HepG2 (cell line): ENCODE measurements around the gene UGT8.

Experiments
- CHD4 ChIP-seq: fragments of 200-600 bp; sonication (generic); IDR thresholded peaks from 2 replicates; pipeline ENCODE4 v1.7.0; 2017; ENCODE audit warnings: mild to moderate bottlenecking, low read length, borderline replicate concordance
- ESRRA ChIP-seq: sonication (generic); formaldehyde crosslinking; IDR thresholded peaks from 2 replicates; pipeline ENCODE4 v1.5.1; 2020; ENCODE audit warnings: mild to moderate bottlenecking, low read depth, missing genetic modification reagents
- EZH2 ChIP-seq: conservative IDR thresholded peaks from 2 replicates; pipeline ENCODE4 v1.6.1; 2012; ENCODE audit warnings: mild to moderate bottlenecking, low read depth, low read length, moderate library complexity
- FOSL1 ChIP-seq: sonication (generic); formaldehyde crosslinking; IDR thresholded peaks from 2 replicates; pipeline ENCODE4 v1.9.0; 2021; ENCODE audit warnings: missing genetic modification reagents, borderline replicate concordance
- KAT8 ChIP-seq: IDR thresholded peaks from 2 replicates; pipeline ENCODE4 v1.6.1; 2016; ENCODE audit warnings: missing genetic modification reagents, missing compliant biosample characterization
- KDM1A ChIP-seq: IDR thresholded peaks from 2 replicates; pipeline ENCODE4 v1.6.1; 2016; ENCODE audit warnings: missing compliant biosample characterization
- TCF12 ChIP-seq, 2 experiments: fragments of 450-650 bp in 1 of 2; sonication (generic) in 1 of 2; formaldehyde crosslinking in 1 of 2; IDR thresholded peaks; 2 replicates each; pipeline versions ENCODE4 v1.6.1 to v1.8.0; 2017 to 2022; ENCODE audit warnings: antibody characterized with exemption in 1 of 2, mild to moderate bottlenecking in 1 of 2, missing genetic modification reagents in 1 of 2, moderate library complexity in 1 of 2
- THAP7 ChIP-seq: sonication (generic); formaldehyde crosslinking; IDR thresholded peaks from 2 replicates; pipeline ENCODE4 v1.8.1; 2023; ENCODE audit warnings: mild to moderate bottlenecking, missing genetic modification reagents
- ZNF121 ChIP-seq: sonication (generic); formaldehyde crosslinking; IDR thresholded peaks from 2 replicates; pipeline ENCODE4 v1.5.0; 2020; ENCODE audit warnings: mild to moderate bottlenecking, missing genetic modification reagents
- ZNF563 ChIP-seq: sonication (generic); formaldehyde crosslinking; IDR thresholded peaks from 2 replicates; pipeline ENCODE4 v1.8.0; 2022; ENCODE audit warnings: mild to moderate bottlenecking, moderate library complexity, missing genetic modification reagents
- TF ChIP-seq, protein P1 (sequence below): sonication (generic); formaldehyde crosslinking; IDR thresholded peaks from 2 replicates; pipeline ENCODE4 v1.5.0; 2020; ENCODE audit warnings: mild to moderate bottlenecking, missing genetic modification reagents, moderate library complexity

- no peak for TF ChIP-seq FOSL1 (CRISPR knock-in tag)
- no peak for TF ChIP-seq KAT8
- TF ChIP-seq, protein P1, sequence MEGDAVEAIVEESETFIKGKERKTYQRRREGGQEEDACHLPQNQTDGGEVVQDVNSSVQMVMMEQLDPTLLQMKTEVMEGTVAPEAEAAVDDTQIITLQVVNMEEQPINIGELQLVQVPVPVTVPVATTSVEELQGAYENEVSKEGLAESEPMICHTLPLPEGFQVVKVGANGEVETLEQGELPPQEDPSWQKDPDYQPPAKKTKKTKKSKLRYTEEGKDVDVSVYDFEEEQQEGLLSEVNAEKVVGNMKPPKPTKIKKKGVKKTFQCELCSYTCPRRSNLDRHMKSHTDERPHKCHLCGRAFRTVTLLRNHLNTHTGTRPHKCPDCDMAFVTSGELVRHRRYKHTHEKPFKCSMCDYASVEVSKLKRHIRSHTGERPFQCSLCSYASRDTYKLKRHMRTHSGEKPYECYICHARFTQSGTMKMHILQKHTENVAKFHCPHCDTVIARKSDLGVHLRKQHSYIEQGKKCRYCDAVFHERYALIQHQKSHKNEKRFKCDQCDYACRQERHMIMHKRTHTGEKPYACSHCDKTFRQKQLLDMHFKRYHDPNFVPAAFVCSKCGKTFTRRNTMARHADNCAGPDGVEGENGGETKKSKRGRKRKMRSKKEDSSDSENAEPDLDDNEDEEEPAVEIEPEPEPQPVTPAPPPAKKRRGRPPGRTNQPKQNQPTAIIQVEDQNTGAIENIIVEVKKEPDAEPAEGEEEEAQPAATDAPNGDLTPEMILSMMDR: no peak
- TF ChIP-seq CHD4: no peak
- no peak for TF ChIP-seq ZNF121 (CRISPR knock-in tag)
- no peak for TF ChIP-seq ESRRA (CRISPR knock-in tag)
- no peak for TF ChIP-seq TCF12 (IDR thresholded peaks at IDR 0.05)
- no peak for TF ChIP-seq TCF12 (CRISPR knock-in tag; IDR thresholded peaks at IDR 0.05)
- TF ChIP-seq ZNF563 (CRISPR knock-in tag): no peak
- TF ChIP-seq THAP7: no peak
- TF ChIP-seq EZH2: no peak
- no peak for TF ChIP-seq KDM1A (CRISPR knock-in tag)
Measured at GRCh38 chr4:114691865-114692264, 93.3 kb downstream of the UGT8 start.
